Mammary epithelial cell (primary cell): Measurements from ENCODE around the gene MAP3K7.

Source experiments
- EZH2 ChIP-seq: IDR thresholded peaks from 2 replicates; pipeline ENCODE4 v1.6.1; 2012; ENCODE audit warnings: low read length, inconsistent platforms, borderline replicate concordance
- TF ChIP-seq, protein P1 (sequence below), 2 donors: IDR thresholded peaks in 1 of 2; conservative IDR thresholded peaks in 1 of 2; 2 replicates each; pipeline ENCODE4 v1.5.1; 2011 to 2012; ENCODE audit warnings: inconsistent platforms in 2 of 2, low read length in 2 of 2, mild to moderate bottlenecking in 2 of 2, control low read depth in 1 of 2, low read depth in 1 of 2; ENCODE audit not compliant: insufficient read depth in 1 of 2; ENCODE audit errors: extremely low read depth in 1 of 2

DNA sequence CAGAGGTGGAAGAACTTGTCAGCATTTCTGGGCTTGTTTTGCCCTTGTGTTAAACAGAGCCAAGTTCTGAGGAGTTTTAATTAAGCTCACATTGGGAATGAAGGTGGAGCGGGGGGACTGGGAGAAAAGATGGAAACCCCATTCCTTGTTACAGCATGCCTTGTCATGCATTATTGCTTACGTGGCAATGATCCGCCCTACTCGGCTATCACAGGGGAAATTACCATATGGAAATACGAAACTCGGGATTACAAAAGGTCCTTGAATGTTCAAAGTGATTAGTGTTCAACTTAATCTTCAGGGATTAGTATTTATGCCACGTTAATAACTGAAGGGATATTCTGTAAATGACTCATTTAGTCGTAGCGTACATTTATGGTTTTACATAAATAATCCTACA is 86.4 kb downstream of the MAP3K7 start:
- no peak for TF ChIP-seq EZH2
- TF ChIP-seq, protein P1, sequence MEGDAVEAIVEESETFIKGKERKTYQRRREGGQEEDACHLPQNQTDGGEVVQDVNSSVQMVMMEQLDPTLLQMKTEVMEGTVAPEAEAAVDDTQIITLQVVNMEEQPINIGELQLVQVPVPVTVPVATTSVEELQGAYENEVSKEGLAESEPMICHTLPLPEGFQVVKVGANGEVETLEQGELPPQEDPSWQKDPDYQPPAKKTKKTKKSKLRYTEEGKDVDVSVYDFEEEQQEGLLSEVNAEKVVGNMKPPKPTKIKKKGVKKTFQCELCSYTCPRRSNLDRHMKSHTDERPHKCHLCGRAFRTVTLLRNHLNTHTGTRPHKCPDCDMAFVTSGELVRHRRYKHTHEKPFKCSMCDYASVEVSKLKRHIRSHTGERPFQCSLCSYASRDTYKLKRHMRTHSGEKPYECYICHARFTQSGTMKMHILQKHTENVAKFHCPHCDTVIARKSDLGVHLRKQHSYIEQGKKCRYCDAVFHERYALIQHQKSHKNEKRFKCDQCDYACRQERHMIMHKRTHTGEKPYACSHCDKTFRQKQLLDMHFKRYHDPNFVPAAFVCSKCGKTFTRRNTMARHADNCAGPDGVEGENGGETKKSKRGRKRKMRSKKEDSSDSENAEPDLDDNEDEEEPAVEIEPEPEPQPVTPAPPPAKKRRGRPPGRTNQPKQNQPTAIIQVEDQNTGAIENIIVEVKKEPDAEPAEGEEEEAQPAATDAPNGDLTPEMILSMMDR (conservative IDR thresholded peaks at IDR 0.05 in 1 of 2, IDR thresholded peaks at IDR 0.05 in 1 of 2; ENCODE audit: extremely low read depth in 1 of 2, insufficient read depth in 1 of 2, low read depth in 1 of 2, low read length in 2 of 2): no peak
